K562 (cell line): ENCODE measurements around the gene CDCP1. TPM values are rescaled to one million over a fixed set of nuclear protein-coding genes. Genes with fewer than 3 reads are reported as not detected.
"Not testable (repeated sequence)": the region's sequence is repeated elsewhere in the genome, so short reads cannot be mapped to it uniquely, and the experiment has no call there.

ENCODE experiments used
- ATAC-seq: fragments of 200-7000 bp; cut with Tn5 transposase; 3 replicates; pipeline ENCODE4 v1.9.1; 2020; ENCODE audit warnings: moderate library complexity
- BruUV-seq: library from RNA; stranded (reverse); fragments of 400-500 nt; replicated peaks from 2 replicates; lab custom pipeline; 2021; lab: Mats Ljungman, UMichigan
- CTCF ChIA-PET: fragments of 300-600 bp; formaldehyde crosslinking; extraction: SDS; loops from one replicate; lab custom pipeline; 2021; ENCODE audit warnings: low intra/inter-chr PET ratio; lab: Yijun Ruan, JAX
- POLR2A ChIA-PET: fragments of 300-600, 350-650 bp; sonication (Branson Sonifier 250); formaldehyde crosslinking; extraction: SDS; loops from one replicate; lab custom pipeline; 2021; ENCODE audit warnings: antibody characterized with exemption, inconsistent platforms; lab: Yijun Ruan, JAX
- DNase-seq, 4 experiments: peaks; one replicate each; pipeline versions ENCODE4 v3.0.0 to v3.0.0-alpha.2; 2011 to 2018; ENCODE audit warnings: low spot score in 3 of 4, mixed read lengths in 3 of 4; ENCODE audit errors: extremely low read depth in 1 of 4
- FAIRE-seq: peaks from 2 replicates; lab custom pipeline; 2011; peaks lifted over from hg19 to GRCh38; lab: Jason Lieb, UNC
- H2AFZ ChIP-seq: 2 replicates; pipeline ENCODE4 v1.6.0; 2011; ENCODE audit warnings: low read depth, low read length, control low read depth, inconsistent platforms
- H3K27ac ChIP-seq: fragments of 200-600 bp; 3 replicates; pipeline ENCODE4 v1.8.0; 2011; ENCODE audit warnings: low read depth, mild to moderate bottlenecking, control low read depth, inconsistent platforms, low read length, moderate library complexity, mixed read lengths; ENCODE audit errors: extremely low read depth
- H3K27me3 ChIP-seq, 2 experiments: fragments of 300-600 bp in 1 of 2; 2 replicates in 1 of 2; 3 replicates in 1 of 2; pipeline versions ENCODE4 v1.6.0 to v1.8.0; 2011; ENCODE audit warnings: inconsistent platforms in 2 of 2, low read length in 2 of 2, mild to moderate bottlenecking in 1 of 2, mixed read lengths in 1 of 2, moderate library complexity in 1 of 2; ENCODE audit not compliant: control insufficient read depth in 2 of 2, insufficient read depth in 2 of 2
- H3K36me3 ChIP-seq: fragments of 300-600 bp; 3 replicates; pipeline ENCODE4 v1.8.0; 2011; ENCODE audit warnings: mild to moderate bottlenecking, low read length, inconsistent platforms; ENCODE audit not compliant: control insufficient read depth, insufficient read depth
- H3K4me1 ChIP-seq, 2 experiments: fragments of 200-600 bp in 1 of 2; replicated peaks in 1 of 2; 2 replicates in 1 of 2; 3 replicates in 1 of 2; pipeline versions ENCODE4 v1.5.1 to v1.8.0; 2011; ENCODE audit warnings: inconsistent platforms in 2 of 2, low read length in 2 of 2, mild to moderate bottlenecking in 1 of 2, mixed read lengths in 1 of 2, moderate library complexity in 1 of 2; ENCODE audit not compliant: control insufficient read depth in 2 of 2, insufficient read depth in 2 of 2
- H3K4me2 ChIP-seq: 2 replicates; pipeline ENCODE4 v1.6.1; 2011; ENCODE audit warnings: low read length, control low read depth, inconsistent platforms, mixed read lengths; ENCODE audit not compliant: insufficient read depth
- H3K4me3 ChIP-seq: fragments of 200-600 bp; sonication (generic), shearing (Covaris generic); 2 replicates; pipeline ENCODE4 v1.5.1; 2016; ENCODE audit warnings: control low read depth, inconsistent platforms
- H3K79me2 ChIP-seq: fragments of 200-600 bp; 3 replicates; pipeline ENCODE4 v1.8.0; 2011; ENCODE audit warnings: low read length, inconsistent platforms; ENCODE audit not compliant: control insufficient read depth, insufficient read depth
- H3K9ac ChIP-seq, 2 experiments: 2 replicates each; pipeline versions ENCODE4 v1.6.0 to v1.6.1; 2011; ENCODE audit warnings: low read depth in 2 of 2, low read length in 2 of 2, control low read depth in 1 of 2, inconsistent platforms in 1 of 2, mild to moderate bottlenecking in 1 of 2, mixed read lengths in 1 of 2; ENCODE audit not compliant: insufficient read depth in 1 of 2
- H3K9me1 ChIP-seq: one replicate; pipeline ENCODE4 v1.6.0; 2011; ENCODE audit warnings: inconsistent platforms, mild to moderate bottlenecking, low read length, moderate library complexity; ENCODE audit not compliant: control insufficient read depth, insufficient read depth
- H3K9me3 ChIP-seq: replicated peaks from 2 replicates; pipeline ENCODE4 v1.5.1; 2011; ENCODE audit warnings: low read depth, low read length, inconsistent platforms; ENCODE audit not compliant: control insufficient read depth, insufficient read depth
- H4K20me1 ChIP-seq: replicated peaks from 2 replicates; pipeline ENCODE4 v1.6.1; 2011; ENCODE audit warnings: low read length, inconsistent platforms, mixed read lengths; ENCODE audit not compliant: control insufficient read depth, insufficient read depth
- GABPA ChIP-seq: fragments of 200-800 bp; sonication (Bioruptor generic); conservative IDR thresholded peaks from 2 replicates; pipeline ENCODE4 v1.6.1; 2016; ENCODE audit warnings: low read depth, missing genetic modification characterization, missing compliant biosample characterization
- MYC ChIP-seq, 2 experiments: fragments of 250-450 bp in 1 of 2; sonication (Bioruptor Pico) in 1 of 2; IDR thresholded peaks; 2 replicates each; pipeline versions ENCODE4 v1.5.1 to v1.6.1; 2012 to 2021; ENCODE audit warnings: low read depth in 2 of 2, borderline replicate concordance in 1 of 2, improper control_type of control experiment in 1 of 2, low read length in 1 of 2, mild to moderate bottlenecking in 1 of 2, moderate library complexity in 1 of 2
- WGBS: fragments of 100-300 bp; shearing (Covaris generic); methylation state at CpG from one replicate; pipeline ENCODE4 v1.1.6; 2016; ENCODE audit warnings: low coverage, mixed read lengths; ENCODE audit not compliant: insufficient coverage; ENCODE audit errors: missing lambda C conversion rate; 5-methylcytosine and 5-hydroxymethylcytosine counted together
- in situ Hi-C: fragments of 300-500 bp; cut with MboI; formaldehyde crosslinking; loops from 4 replicates; pipeline ENCODE4 v1.15.0; 2018; ENCODE audit warnings: inconsistent platforms, mixed read lengths
- intact Hi-C: fragments of 100-400 bp; cut with micrococcal nuclease; formaldehyde crosslinking; loops from 2 replicates; pipeline ENCODE4 v1.14.2; 2022
- polyA plus RNA-seq, 8 experiments: library from polyadenylated mRNA; depleted of rRNA in 4 of 8; stranded (reverse) in 5 of 8; unstranded in 3 of 8; fragments of >200 nt; fragmentation: Nextera tagmentation in 2 of 8; fragmentation: Illumina TruSeq in 1 of 8; extraction: Ambion mirVana in 2 of 8; extraction: Trizol in 1 of 8; gene quantifications; 2 replicates each; pipeline versions ENCODE4 v1.2.1 to v1.2.3, GENCODE V29; 2011 to 2014; ENCODE audit warnings: inconsistent platforms in 1 of 8, missing spikeins in 1 of 8
- total RNA-seq, 7 experiments: library from RNA; depleted of rRNA in 6 of 7; stranded (reverse); fragments of >200 nt in 6 of 7; fragmentation: Illumina TruSeq in 2 of 7; extraction: Trizol in 2 of 7; gene quantifications; 2 replicates each; pipeline versions ENCODE4 v1.2.1 to v1.2.3, GENCODE V29; 2011 to 2021; ENCODE audit warnings: low replicate concordance in 1 of 7

CDCP1 gene
- total and polyA plus RNA-seq, 9 of the 15 experiments (the other 6 are each of a cell fraction or from before 2014, with no cell fraction given), result 3.9 to 16.4 (median 5.2) TPM

DNA sequence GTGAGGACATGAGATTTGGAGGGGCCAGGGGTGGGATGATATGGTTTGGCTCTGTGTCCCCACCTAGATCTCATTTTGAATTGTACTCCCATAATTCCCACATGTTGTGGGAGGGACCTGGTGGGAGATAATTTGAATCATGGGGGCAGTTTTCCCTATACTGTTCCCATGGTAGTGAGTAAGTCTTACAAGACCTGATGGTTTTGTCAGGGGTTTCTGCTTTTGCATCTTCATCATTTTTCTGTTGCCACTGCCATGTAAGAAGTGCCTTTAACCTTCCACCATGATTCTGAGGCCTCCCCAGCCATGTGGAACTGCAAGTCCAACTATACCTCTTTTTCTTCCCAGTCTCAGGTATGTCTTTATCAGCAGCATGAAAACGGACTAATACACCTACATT is 67.9 kb downstream of the CDCP1 start:
- H3K79me2 ChIP-seq, result peaks cover 15% of the 10 kb centered on the region; the same call in 1 of the 3 replicates
- H3K4me3 ChIP-seq; ATAC-seq; H3K4me2 ChIP-seq; H4K20me1 ChIP-seq; H3K9me1 ChIP-seq; intact Hi-C loops; H3K9me3 ChIP-seq; H3K36me3 ChIP-seq; H2AFZ ChIP-seq; in situ Hi-C loops; BruUV-seq; H3K27me3 ChIP-seq; FAIRE-seq; DNase-seq; H3K27ac ChIP-seq; TF ChIP-seq MYC (CRISPR knock-in tag; IDR thresholded peaks at IDR 0.05; ENCODE audit: borderline replicate concordance, low read depth): not testable (repeated sequence)
- ChIA-PET CTCF (interaction anchor here (0.6 kb wide), 1 partner anchor 40 kb away, joined by 3 read pairs; no protein-coding TSS in a partner anchor), POLR2A (interaction anchor here (0.7 kb wide), 1 partner anchor 106 kb away, joined by 3 read pairs; no protein-coding TSS in a partner anchor)
- WGBS, result 67% methylated on average over 1 of the region's 1 CpG
- H3K4me1 ChIP-seq, result peaks cover 19 to 62% of the 10 kb centered on the region in 2 experiments; a peak in 4 of 5 replicates
- H3K9ac ChIP-seq, result peak overlapping the region in 1 of 2 experiments; percentile 35; a peak in 1 of 4 replicates
- TF ChIP-seq GABPA, result 0 out of 2 replicates have a peak, but pooled peaks have one; percentile 2
- 0 out of 2 replicates have a peak, but pooled peaks have one; percentile 1 for TF ChIP-seq MYC (IDR thresholded peaks at IDR 0.05; ENCODE audit: low read depth, low read length)
